Parathyroid adenoma (tissue), 2 donors: ENCODE data around the gene GAS6.

Source experiments
- H2AFZ ChIP-seq: fragments of 300-600 bp; sonication (generic); one replicate; pipeline ENCODE4 v1.7.0; 2017; ENCODE audit warnings: antibody characterized with exemption, mild to moderate bottlenecking
- H3K27ac ChIP-seq: fragments of 300-600 bp; sonication (generic); one replicate; pipeline ENCODE4 v1.7.0; 2017
- H3K27me3 ChIP-seq: fragments of 300-600 bp; sonication (generic); one replicate; pipeline ENCODE4 v1.7.0; 2017; ENCODE audit warnings: low read length; ENCODE audit not compliant: control insufficient read depth, insufficient read depth
- H3K36me3 ChIP-seq: fragments of 300-600 bp; sonication (generic); one replicate; pipeline ENCODE4 v1.7.0; 2017; ENCODE audit warnings: low read length; ENCODE audit not compliant: control insufficient read depth, insufficient read depth
- H3K4me1 ChIP-seq: fragments of 300-600 bp; sonication (generic); one replicate; pipeline ENCODE4 v1.7.0; 2017; ENCODE audit warnings: control low read depth
- H3K4me2 ChIP-seq: fragments of 300-600 bp; sonication (generic); one replicate; pipeline ENCODE4 v1.7.0; 2017; ENCODE audit warnings: low read length
- H3K4me3 ChIP-seq: fragments of 300-600 bp; sonication (generic); one replicate; pipeline ENCODE4 v1.7.0; 2017; ENCODE audit warnings: low read depth, low read length
- H3K79me2 ChIP-seq: fragments of 300-600 bp; sonication (generic); one replicate; pipeline ENCODE4 v1.7.0; 2017; ENCODE audit warnings: control low read depth
- H3K9ac ChIP-seq: fragments of 300-600 bp; sonication (generic); one replicate; pipeline ENCODE4 v1.7.0; 2017; ENCODE audit warnings: mild to moderate bottlenecking
- H3K9me3 ChIP-seq: fragments of 300-600 bp; sonication (generic); one replicate; pipeline ENCODE4 v1.7.0; 2017; ENCODE audit warnings: low read length; ENCODE audit not compliant: control insufficient read depth
- TF ChIP-seq, protein P1 (sequence below): fragments of 300-600 bp; sonication (generic); IDR thresholded peaks from one replicate; pipeline ENCODE4 v1.7.0; 2017; ENCODE audit warnings: antibody characterized with exemption, mild to moderate bottlenecking
- donor health status: primary hyperparathyroidism.

Gene GAS6

DNA sequence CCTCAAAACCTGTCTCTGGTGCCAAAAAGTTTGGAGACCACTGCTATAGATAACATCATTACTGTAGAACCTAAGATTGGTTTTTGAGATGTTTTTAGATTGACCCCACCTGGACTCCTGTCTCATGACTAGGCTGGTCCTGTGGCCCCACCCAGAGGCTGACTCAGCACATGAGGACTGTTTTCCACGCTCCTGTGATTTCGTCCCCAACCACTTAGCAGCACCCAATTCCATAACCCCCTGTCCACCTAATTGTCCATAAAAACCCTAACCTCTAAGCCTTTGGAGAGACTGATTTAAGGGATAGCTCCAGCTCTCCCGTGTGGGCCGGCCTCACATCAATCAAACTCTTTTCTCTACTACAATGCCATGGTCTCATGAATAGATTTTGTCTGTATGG lies 25.6 kb upstream of the GAS6 start:
- H3K27me3 ChIP-seq, result no peaks in the 10 kb centered on the region
- no peak overlapping the region for H3K4me3 ChIP-seq
- no peak overlapping the region for H3K4me2 ChIP-seq
- no peaks in the 10 kb centered on the region for H3K9me3 ChIP-seq
- H3K27ac ChIP-seq, result no peak overlapping the region
- no peak overlapping the region for H2AFZ ChIP-seq
- H3K4me1 ChIP-seq, result peaks cover 11% of the 10 kb centered on the region
- no peaks in the 10 kb centered on the region for H3K36me3 ChIP-seq
- H3K9ac ChIP-seq, result no peak overlapping the region
- no peaks in the 10 kb centered on the region for H3K79me2 ChIP-seq
- TF ChIP-seq, protein P1, sequence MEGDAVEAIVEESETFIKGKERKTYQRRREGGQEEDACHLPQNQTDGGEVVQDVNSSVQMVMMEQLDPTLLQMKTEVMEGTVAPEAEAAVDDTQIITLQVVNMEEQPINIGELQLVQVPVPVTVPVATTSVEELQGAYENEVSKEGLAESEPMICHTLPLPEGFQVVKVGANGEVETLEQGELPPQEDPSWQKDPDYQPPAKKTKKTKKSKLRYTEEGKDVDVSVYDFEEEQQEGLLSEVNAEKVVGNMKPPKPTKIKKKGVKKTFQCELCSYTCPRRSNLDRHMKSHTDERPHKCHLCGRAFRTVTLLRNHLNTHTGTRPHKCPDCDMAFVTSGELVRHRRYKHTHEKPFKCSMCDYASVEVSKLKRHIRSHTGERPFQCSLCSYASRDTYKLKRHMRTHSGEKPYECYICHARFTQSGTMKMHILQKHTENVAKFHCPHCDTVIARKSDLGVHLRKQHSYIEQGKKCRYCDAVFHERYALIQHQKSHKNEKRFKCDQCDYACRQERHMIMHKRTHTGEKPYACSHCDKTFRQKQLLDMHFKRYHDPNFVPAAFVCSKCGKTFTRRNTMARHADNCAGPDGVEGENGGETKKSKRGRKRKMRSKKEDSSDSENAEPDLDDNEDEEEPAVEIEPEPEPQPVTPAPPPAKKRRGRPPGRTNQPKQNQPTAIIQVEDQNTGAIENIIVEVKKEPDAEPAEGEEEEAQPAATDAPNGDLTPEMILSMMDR, result no peak

DNA sequence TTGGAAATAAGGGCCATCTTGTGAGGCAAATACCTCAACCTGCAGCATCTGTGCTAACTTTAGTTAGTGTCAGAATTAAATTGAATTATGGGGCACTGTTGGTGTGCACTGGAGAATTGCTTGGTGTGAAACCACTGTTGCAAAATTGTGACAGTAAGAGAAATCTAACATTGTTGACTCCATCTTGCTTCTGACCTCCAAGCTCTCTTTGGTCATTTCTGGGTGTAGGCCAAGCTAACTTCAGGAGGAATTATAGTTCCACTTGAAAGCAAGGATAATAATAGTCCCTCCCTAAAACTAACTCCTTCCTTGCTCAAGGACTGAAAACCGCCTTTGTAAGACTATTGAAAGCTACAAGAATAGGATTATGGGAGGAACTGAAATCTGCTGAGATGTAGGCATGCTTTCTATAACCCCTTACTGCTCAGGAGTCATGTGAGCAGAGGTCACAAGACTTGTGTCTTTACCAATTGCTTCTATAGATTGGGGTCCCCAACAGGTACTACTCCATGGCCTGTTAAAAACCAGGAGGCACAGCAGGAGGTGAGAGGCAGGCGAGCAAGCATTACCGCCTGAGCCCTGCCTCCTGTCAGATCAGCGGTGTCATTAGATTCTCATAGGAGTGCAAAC lies 24.9 kb upstream of the GAS6 start:
- no peak overlapping the region for H3K4me3 ChIP-seq
- H2AFZ ChIP-seq, result no peak overlapping the region
- H3K27me3 ChIP-seq, result no peaks in the 10 kb centered on the region
- H3K4me1 ChIP-seq, result peaks cover 11% of the 10 kb centered on the region
- H3K79me2 ChIP-seq, result no peaks in the 10 kb centered on the region
- H3K36me3 ChIP-seq, result no peaks in the 10 kb centered on the region
- H3K9me3 ChIP-seq, result no peaks in the 10 kb centered on the region
- TF ChIP-seq, protein P1, result no peak
- no peak overlapping the region for H3K27ac ChIP-seq
- H3K4me2 ChIP-seq, result no peak overlapping the region
- no peak overlapping the region for H3K9ac ChIP-seq

DNA sequence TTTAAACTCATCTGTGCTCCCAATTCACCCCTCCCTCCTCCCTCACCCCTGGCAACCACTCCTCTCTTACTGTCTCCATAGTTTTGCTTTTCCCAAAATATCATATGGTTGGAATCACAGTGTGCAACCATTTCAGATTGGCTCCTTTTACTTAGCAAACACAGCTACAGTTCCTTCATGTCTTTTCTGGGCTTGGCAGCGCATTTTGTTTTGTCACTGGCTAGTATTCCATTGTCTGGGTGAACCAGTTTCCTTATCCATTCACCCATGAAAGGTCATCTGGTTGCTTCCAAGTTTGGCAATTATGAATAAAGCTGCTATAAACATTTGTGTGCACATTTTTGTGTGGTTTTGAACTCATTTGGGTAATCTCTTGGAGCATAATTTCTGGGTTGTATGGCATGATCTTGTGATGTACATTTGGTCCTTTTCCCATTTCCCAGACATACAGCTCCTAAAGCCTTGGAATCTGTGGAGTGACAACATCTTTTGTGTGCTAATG lies 23.9 kb upstream of the GAS6 start:
- Histone ChIP-seq H3K9me3 (no peaks in the 10 kb centered on the region), H3K4me2 (no peak overlapping the region), H3K4me3 (no peak overlapping the region), H3K4me1 (peaks cover 11% of the 10 kb centered on the region), H3K36me3 (no peaks in the 10 kb centered on the region), H3K79me2 (no peaks in the 10 kb centered on the region), H3K27me3 (no peaks in the 10 kb centered on the region), H3K9ac (no peak overlapping the region), H3K27ac (no peak overlapping the region), H2AFZ (no peak overlapping the region)
- TF ChIP-seq, protein P1, result no peak

DNA sequence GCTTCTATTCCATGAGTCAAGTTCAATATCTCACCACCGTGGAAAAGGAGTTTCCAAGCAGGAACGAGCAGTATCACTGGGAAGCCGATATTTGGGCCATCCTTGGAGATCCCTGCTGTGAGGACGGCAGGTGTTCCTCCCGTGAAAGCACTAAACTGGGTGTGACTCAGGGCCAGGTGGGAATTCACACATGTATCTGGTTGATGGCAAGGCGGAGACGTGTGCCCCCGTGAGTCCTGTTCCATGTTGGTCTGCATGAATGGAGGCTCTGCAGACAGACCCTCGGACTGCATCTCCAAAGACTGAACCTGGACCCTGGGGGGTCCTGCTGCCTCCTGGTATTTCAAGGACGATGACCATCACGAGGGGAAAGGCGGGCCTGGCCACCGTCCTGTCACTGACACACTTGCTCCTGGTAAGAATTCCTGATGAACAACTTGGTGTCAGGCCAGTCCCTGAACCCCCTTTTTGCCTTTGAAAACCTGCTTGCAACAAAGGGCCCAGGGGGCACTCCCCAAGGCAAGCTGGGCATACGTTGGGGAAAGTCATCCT lies 22.8 kb upstream of the GAS6 start:
- H3K9ac ChIP-seq, result no peak overlapping the region
- no peak overlapping the region for H3K4me2 ChIP-seq
- peaks cover 11% of the 10 kb centered on the region for H3K4me1 ChIP-seq
- TF ChIP-seq, protein P1, result no peak
- no peak overlapping the region for H2AFZ ChIP-seq
- H3K27ac ChIP-seq, result no peak overlapping the region
- no peaks in the 10 kb centered on the region for H3K79me2 ChIP-seq
- H3K27me3 ChIP-seq, result no peaks in the 10 kb centered on the region
- H3K9me3 ChIP-seq, result no peaks in the 10 kb centered on the region
- H3K36me3 ChIP-seq, result no peaks in the 10 kb centered on the region
- H3K4me3 ChIP-seq, result no peak overlapping the region

DNA sequence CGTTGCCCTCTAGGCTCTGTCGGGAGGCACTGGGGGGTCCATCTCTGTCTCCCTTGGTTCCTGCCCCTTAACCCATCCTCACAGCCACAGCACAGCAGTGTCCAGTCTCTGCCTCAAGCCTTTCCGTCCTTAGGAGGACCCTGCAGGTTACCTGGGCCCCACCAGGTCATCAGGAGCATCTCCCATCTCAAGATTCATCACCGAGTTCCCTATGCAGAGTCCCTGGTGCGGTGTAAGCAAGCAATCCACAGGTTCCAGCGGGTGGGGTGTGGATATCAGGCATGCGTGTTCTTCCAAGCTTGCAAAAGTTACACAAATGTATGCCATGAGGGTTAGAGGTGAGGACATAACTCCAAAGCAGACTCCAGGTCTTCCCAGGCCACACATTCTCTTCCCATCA lies 20.9 kb upstream of the GAS6 start:
- Histone ChIP-seq H3K4me1 (peaks cover 6% of the 10 kb centered on the region), H3K9ac (no peak overlapping the region), H3K9me3 (no peaks in the 10 kb centered on the region), H3K36me3 (no peaks in the 10 kb centered on the region), H3K4me3 (no peak overlapping the region), H2AFZ (no peak overlapping the region), H3K27me3 (no peaks in the 10 kb centered on the region), H3K4me2 (no peak overlapping the region), H3K79me2 (no peaks in the 10 kb centered on the region), H3K27ac (no peak overlapping the region)
- TF ChIP-seq, protein P1, result no peak
